Fibroblast of lung (primary cell): ENCODE measurements around the gene TMEM178B. TPM values are rescaled to one million over a fixed set of nuclear protein-coding genes. Genes with fewer than 3 reads are reported as not detected.

Experiments used
- DNase-seq, 2 donors: peaks; one replicate each; pipeline versions ENCODE4 v3.0.0 to v3.0.0-alpha.2; 2010; ENCODE audit warnings: low read depth in 2 of 2
- H2AFZ ChIP-seq: 2 replicates; pipeline ENCODE4 v1.5.1; 2012; ENCODE audit warnings: low read length, control low read depth, inconsistent platforms
- H3K27ac ChIP-seq: 2 replicates; pipeline ENCODE4 v1.5.1; 2011; ENCODE audit warnings: low read length, control low read depth; ENCODE audit not compliant: insufficient read depth
- H3K27me3 ChIP-seq: 2 replicates; pipeline ENCODE4 v1.5.1; 2011; ENCODE audit warnings: mild to moderate bottlenecking, low read length; ENCODE audit not compliant: control insufficient read depth, insufficient read depth
- H3K36me3 ChIP-seq: 2 replicates; pipeline ENCODE4 v1.5.1; 2011; ENCODE audit warnings: low read length; ENCODE audit not compliant: control insufficient read depth, insufficient read depth
- H3K4me1 ChIP-seq: 2 replicates; pipeline ENCODE4 v1.5.1; 2011; ENCODE audit warnings: low read length; ENCODE audit not compliant: control insufficient read depth, insufficient read depth; ENCODE audit errors: extremely low read depth
- H3K4me2 ChIP-seq: 2 replicates; pipeline ENCODE4 v1.5.1; 2011; ENCODE audit warnings: low read length, control low read depth; ENCODE audit not compliant: insufficient read depth; ENCODE audit errors: extremely low read depth
- H3K4me3 ChIP-seq, 4 experiments: fragments of 200-600 bp in 1 of 4; sonication (generic) in 1 of 4; replicated peaks in 1 of 4; 2 replicates each; pipeline ENCODE4 v1.5.1; 2011 to 2016; ENCODE audit warnings: low read length in 4 of 4, low read depth in 3 of 4, mild to moderate bottlenecking in 3 of 4, control low read depth in 2 of 4, inconsistent platforms in 1 of 4, mixed read lengths in 1 of 4; ENCODE audit not compliant: insufficient read depth in 1 of 4; ENCODE audit errors: control extremely low read depth in 1 of 4
- H3K79me2 ChIP-seq: 2 replicates; pipeline ENCODE4 v1.5.1; 2012; ENCODE audit warnings: mild to moderate bottlenecking, low read length, inconsistent platforms; ENCODE audit not compliant: control insufficient read depth, insufficient read depth
- H3K9ac ChIP-seq: 2 replicates; pipeline ENCODE4 v1.5.1; 2011; ENCODE audit warnings: mild to moderate bottlenecking, low read length, control low read depth; ENCODE audit not compliant: insufficient read depth
- H3K9me3 ChIP-seq: 2 replicates; pipeline ENCODE4 v1.5.1; 2012; ENCODE audit warnings: low read depth, low read length; ENCODE audit not compliant: control insufficient read depth, insufficient read depth
- H4K20me1 ChIP-seq: 2 replicates; pipeline ENCODE4 v1.5.1; 2011; ENCODE audit warnings: low read length; ENCODE audit not compliant: control insufficient read depth, insufficient read depth; ENCODE audit errors: extremely low read depth
- EZH2 ChIP-seq: IDR thresholded peaks from 2 replicates; pipeline ENCODE4 v1.5.1; 2012; ENCODE audit warnings: low read length, control low read depth, mild to moderate bottlenecking; ENCODE audit errors: missing control alignments
- polyA plus RNA-seq, 2 donors: library from polyadenylated mRNA; depleted of rRNA in 1 of 2; stranded (reverse) in 1 of 2; unstranded in 1 of 2; fragments of >200 nt; gene quantifications; 2 replicates each; pipeline ENCODE4 v1.2.1, GENCODE V29; 2011 to 2012; ENCODE audit warnings: missing spikeins in 1 of 2
- total RNA-seq: library from RNA; depleted of rRNA; stranded (reverse); fragments of >200 nt; gene quantifications from 2 replicates; pipeline ENCODE4 v1.2.1, GENCODE V29; 2014
- TF ChIP-seq, protein P1 (sequence below), 2 donors: IDR thresholded peaks in 1 of 2; conservative IDR thresholded peaks in 1 of 2; 1 replicate in 1 of 2; 2 replicates in 1 of 2; pipeline ENCODE4 v1.5.1; 2011 to 2012; ENCODE audit warnings: low read length in 2 of 2, control low read depth in 1 of 2, inconsistent platforms in 1 of 2, low read depth in 1 of 2, mild to moderate bottlenecking in 1 of 2

The TMEM178B gene
- total and polyA plus RNA-seq, 2 donors (not counting 1 experiment from before 2014, with no cell fraction given), result under 0.01 to 0.14 TPM

DNA sequence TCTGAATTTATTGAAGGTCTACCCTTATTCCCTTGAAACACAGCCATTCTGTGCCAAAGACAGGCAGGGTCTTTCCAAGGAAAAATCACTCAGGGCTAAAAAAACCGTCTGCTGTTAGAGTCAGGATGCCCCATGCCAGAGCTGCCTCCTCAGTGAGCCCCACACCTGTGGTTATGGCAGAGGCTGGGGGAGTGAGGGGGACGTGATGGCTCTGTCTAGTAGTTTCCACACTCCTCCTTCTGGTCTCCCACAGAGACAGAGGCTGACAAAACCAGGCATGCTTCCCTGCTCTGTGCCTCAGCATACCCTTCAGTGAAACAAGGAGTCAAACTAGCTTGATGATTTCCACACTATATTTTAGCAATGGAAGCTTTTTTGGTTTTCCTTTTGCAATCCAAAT lies 365.3 kb downstream of the TMEM178B start:
- Histone ChIP-seq H3K27me3 (no peaks in the 10 kb centered on the region), H3K9ac (no peak overlapping the region), H3K36me3 (no peaks in the 10 kb centered on the region), H3K4me2 (no peak overlapping the region), H4K20me1 (no peaks in the 10 kb centered on the region), H3K79me2 (no peaks in the 10 kb centered on the region), H3K4me3 (no peak overlapping the region), H3K27ac (no peak overlapping the region), H3K9me3 (no peaks in the 10 kb centered on the region), H3K4me1 (no peaks in the 10 kb centered on the region), H2AFZ (no peak overlapping the region)
- DNase-seq, result no peak
- no peak for TF ChIP-seq EZH2

DNA sequence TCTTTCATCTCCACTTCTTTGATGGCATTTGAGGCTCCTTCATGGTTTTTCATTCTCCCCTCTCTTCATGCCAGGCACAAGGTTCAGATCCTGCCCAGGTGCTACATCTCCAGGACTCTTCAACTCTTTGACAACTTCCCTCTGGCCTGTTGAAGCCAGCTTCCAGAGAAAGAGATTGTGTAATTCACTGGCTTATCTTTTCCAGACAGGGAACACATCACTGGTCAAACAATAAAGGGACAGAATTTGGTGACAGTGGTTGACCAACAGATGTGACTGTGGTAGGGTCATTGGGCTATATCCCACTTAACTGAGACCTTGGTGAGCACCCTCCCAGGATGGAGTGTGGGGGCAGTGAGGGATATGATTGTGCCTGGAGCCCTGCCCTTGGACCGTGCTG lies 365.9 kb downstream of the TMEM178B start:
- Histone ChIP-seq H3K27ac (no peak overlapping the region), H3K27me3 (no peaks in the 10 kb centered on the region), H3K4me1 (no peaks in the 10 kb centered on the region), H3K36me3 (no peaks in the 10 kb centered on the region), H3K4me3 (no peak overlapping the region), H3K79me2 (no peaks in the 10 kb centered on the region), H3K9ac (no peak overlapping the region), H2AFZ (no peak overlapping the region), H3K4me2 (no peak overlapping the region), H3K9me3 (no peaks in the 10 kb centered on the region), H4K20me1 (no peaks in the 10 kb centered on the region)
- TF ChIP-seq EZH2, result no peak
- TF ChIP-seq, protein P1, sequence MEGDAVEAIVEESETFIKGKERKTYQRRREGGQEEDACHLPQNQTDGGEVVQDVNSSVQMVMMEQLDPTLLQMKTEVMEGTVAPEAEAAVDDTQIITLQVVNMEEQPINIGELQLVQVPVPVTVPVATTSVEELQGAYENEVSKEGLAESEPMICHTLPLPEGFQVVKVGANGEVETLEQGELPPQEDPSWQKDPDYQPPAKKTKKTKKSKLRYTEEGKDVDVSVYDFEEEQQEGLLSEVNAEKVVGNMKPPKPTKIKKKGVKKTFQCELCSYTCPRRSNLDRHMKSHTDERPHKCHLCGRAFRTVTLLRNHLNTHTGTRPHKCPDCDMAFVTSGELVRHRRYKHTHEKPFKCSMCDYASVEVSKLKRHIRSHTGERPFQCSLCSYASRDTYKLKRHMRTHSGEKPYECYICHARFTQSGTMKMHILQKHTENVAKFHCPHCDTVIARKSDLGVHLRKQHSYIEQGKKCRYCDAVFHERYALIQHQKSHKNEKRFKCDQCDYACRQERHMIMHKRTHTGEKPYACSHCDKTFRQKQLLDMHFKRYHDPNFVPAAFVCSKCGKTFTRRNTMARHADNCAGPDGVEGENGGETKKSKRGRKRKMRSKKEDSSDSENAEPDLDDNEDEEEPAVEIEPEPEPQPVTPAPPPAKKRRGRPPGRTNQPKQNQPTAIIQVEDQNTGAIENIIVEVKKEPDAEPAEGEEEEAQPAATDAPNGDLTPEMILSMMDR (conservative IDR thresholded peaks at IDR 0.05 in 1 of 2, IDR thresholded peaks at IDR 0.05 in 1 of 2; ENCODE audit: low read depth in 1 of 2, low read length in 2 of 2), result no peak
- DNase-seq, result no peak

DNA sequence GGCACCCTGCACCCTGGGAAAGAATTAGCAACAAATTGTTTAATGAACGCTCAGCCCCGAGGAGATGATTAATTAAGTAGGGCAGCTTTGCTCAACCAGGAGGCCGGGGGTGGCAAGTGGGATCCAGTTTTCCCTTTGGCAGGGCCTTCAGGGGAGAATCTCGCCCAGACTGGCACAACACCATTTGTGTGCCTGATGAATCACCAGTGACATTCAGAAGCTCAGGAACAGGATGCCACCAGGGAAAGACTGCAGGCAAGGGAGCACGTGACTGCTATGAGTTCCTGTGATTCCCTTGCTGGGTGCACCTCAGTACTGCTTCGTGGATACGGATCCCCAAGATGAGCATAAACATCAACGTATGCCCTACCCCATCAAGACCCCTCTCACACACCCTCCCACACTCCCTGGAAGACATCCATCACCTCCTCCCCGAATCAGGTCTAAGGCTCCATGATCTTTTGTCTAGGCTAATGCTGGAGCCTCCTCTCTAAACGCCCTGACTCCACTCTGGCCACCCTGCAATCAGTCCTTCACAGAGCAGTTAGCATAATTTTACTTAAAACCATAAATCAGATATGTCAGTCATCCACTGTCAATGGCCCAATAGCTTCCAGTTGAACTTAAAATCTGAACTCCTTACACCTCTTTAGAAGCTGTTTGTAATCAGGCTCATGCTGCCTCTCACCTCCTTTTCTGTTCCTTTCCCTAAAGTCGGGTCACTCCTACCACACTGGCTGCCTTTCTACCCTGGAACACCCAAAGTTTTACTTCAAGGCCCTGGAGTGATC lies 368.2 kb downstream of the TMEM178B start:
- Histone ChIP-seq H3K27me3 (no peaks in the 10 kb centered on the region), H3K4me1 (no peaks in the 10 kb centered on the region), H3K79me2 (no peaks in the 10 kb centered on the region), H3K4me2 (no peak overlapping the region), H3K4me3 (no peak overlapping the region), H3K9ac (no peak overlapping the region), H4K20me1 (no peaks in the 10 kb centered on the region), H3K9me3 (no peaks in the 10 kb centered on the region), H2AFZ (no peak overlapping the region), H3K27ac (no peak overlapping the region), H3K36me3 (no peaks in the 10 kb centered on the region)
- no peak for TF ChIP-seq EZH2
- TF ChIP-seq, protein P1 (conservative IDR thresholded peaks at IDR 0.05 in 1 of 2, IDR thresholded peaks at IDR 0.05 in 1 of 2; ENCODE audit: low read depth in 1 of 2, low read length in 2 of 2), result no peak
- no peak for DNase-seq
